Thyroid gland (tissue), 4 donors: ENCODE data around the gene EEFSEC.

Experiments
- POLR2A ChIP-seq, 2 donors: fragments of 450-650 bp; IDR thresholded peaks; one replicate each; pipeline ENCODE4 v1.6.1; 2017; ENCODE audit warnings: antibody characterized with exemption in 2 of 2, mild to moderate bottlenecking in 2 of 2, moderate library complexity in 1 of 2
- TF ChIP-seq, protein P1 (sequence below), 6 experiments: fragments of 200-600 bp in 3 of 6; fragments of 450-650 bp in 3 of 6; sonication (generic) in 3 of 6; IDR thresholded peaks; one replicate each; pipeline ENCODE4 v1.5.1; 2016 to 2019; ENCODE audit warnings: antibody characterized with exemption in 6 of 6, mild to moderate bottlenecking in 2 of 6, inconsistent platforms in 1 of 6, moderate library complexity in 1 of 6

DNA sequence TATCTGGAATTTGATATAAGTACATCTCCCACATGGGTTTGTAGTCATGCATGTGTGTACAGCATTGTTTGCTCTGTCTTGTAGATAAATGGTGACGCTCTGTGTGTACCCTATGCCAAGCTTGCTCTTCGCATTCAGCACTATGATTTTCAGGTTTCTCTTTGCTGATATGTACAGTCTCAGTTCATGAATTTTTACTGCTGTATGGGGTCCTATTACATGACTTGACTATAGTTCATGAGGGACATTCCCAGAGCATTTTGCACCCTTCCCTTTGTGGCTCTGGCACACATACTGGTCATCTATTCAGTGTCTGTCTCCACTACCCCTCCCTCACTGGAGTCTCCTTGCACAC lies 132.7 kb downstream of the EEFSEC start:
- TF ChIP-seq, protein P1, sequence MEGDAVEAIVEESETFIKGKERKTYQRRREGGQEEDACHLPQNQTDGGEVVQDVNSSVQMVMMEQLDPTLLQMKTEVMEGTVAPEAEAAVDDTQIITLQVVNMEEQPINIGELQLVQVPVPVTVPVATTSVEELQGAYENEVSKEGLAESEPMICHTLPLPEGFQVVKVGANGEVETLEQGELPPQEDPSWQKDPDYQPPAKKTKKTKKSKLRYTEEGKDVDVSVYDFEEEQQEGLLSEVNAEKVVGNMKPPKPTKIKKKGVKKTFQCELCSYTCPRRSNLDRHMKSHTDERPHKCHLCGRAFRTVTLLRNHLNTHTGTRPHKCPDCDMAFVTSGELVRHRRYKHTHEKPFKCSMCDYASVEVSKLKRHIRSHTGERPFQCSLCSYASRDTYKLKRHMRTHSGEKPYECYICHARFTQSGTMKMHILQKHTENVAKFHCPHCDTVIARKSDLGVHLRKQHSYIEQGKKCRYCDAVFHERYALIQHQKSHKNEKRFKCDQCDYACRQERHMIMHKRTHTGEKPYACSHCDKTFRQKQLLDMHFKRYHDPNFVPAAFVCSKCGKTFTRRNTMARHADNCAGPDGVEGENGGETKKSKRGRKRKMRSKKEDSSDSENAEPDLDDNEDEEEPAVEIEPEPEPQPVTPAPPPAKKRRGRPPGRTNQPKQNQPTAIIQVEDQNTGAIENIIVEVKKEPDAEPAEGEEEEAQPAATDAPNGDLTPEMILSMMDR (IDR thresholded peaks at IDR 0.05) = no peak
- no peak for TF ChIP-seq POLR2A (IDR thresholded peaks at IDR 0.05)
